A673 (cell line): ENCODE data around the gene ZNF397.

Experiments
- CTCF ChIP-seq: fragments of 300-800, 200-600 bp; sonication (generic); conservative IDR thresholded peaks from 2 replicates; pipeline ENCODE4 v1.5.1; 2017; ENCODE audit warnings: low read depth, mild to moderate bottlenecking, antibody characterized with exemption, low read length, moderate library complexity, mixed read lengths
- EZH2 ChIP-seq: fragments of 200-600 bp; sonication (generic); IDR thresholded peaks from 2 replicates; pipeline ENCODE4 v1.6.1; 2017; ENCODE audit warnings: borderline replicate concordance, low read depth, mild to moderate bottlenecking, mixed read lengths, antibody characterized with exemption, low read length; ENCODE audit not compliant: poor library complexity, severe bottlenecking

DNA sequence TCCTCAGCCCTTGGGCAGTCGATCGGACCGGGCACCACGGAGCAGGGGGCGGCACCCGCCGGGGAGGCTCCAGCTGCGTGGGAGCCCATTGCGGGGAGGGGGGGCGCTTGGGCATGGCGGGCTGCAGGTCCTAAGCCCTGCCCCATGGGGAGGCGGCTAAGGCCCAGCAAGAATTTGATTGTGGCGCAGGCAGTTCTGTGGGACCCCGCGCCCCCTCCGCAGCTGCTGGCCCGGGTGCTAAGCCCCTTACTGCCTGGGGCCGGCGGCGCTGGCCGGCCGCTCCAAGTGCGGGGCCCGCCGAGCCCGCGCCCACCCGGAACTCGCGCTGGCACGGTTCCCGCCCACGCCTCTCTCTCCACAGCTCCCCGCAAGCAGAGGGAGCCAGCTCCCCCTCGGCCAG, 30.8 kb downstream of the ZNF397 start:
- TF ChIP-seq CTCF (no peak), EZH2 (no peak)
